Measurements from ENCODE around the gene ULK1.

Gene ULK1

DNA sequence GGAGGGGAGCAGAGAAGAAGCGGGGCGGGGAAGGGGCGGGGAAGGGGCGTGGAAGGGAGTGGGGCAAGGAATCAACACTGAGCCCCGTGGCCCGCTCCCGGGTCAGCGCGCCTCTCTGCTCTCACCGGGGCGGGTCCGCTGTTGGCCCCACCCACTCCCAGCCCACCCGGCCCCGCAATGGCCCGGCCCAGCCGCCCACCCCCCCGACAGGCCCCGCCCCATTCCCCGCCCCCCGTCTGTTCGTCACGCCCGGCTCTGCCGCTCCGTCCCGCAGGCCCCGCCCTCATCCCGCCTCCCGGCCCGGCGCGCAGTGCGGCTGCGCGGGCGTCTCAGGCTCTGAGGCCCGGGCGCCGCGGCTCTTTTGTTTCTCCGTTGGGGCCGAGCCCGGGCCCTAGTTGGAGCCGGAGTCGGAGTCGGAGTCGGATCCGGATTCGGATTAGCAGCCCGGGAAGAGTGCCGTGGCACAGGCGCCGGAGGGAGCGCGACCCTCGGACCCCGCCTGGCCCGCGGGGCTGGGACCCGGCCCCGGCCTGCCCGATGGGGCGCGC lies at the start of gene ULK1:
Gene ULK1 (plus strand): TSS at position 310 of the 548 bp plus-strand sequence. CDS start 380 bp downstream, outside the sequence.
- DNase-seq, result peak; percentile 92

DNA sequence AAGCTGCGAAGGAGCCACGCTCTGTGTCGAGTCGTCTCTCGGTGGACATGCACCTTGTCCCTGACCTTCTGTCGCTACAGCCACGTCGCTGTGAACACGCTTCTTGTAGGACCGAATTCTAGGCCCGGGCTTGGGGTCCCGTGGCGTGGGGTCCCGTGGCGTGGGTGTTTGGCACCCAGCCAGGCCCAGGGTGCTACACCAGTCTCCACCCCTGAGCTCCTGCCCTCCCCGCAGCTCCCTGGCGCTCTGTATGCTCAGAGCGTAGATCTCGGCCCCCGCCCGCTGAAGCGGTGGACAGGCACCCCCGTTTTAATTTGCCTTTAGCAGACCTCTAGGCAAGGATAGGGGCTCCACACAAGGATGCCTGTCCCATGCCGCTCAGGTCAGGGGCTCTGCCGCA lies 49.8 kb upstream of the ULK1 start:
- DNase-seq, result no peak

DNA sequence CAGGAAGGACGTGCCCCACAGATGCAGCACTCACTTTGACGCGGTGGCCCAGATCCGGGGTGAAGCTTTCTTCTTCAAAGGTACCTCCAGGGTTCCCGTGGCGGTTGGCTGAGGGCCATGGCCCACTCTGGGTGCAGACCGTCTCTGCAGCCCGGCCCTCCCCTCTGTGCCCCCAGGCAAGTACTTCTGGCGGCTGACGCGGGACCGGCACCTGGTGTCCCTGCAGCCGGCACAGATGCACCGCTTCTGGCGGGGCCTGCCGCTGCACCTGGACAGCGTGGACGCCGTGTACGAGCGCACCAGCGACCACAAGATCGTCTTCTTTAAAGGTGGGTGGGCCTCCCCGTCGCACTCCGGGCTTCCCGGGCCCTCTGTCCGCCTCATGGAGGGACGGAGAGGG lies 49.3 kb upstream of the ULK1 start:
- DNase-seq, result no peak

DNA sequence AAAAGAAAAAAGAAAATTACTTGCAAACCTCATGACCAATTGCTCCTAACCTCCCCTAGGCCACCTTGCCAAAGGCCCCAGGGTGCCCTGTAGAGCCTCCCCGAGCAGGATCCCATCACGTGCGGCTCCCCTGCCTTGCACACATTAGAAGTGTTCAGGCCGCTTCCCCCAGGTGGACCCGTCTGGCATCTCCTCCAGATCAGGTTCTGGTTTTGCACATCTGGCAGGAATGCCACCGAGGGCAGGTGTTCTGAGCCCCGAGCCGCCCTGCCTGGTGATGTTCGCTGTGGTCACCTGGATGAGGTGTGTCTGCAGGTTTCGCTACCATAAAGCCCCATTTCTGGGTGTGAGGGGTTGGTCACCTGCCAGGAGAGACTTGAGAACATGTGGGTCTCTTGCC lies 47.0 kb upstream of the ULK1 start:
- DNase-seq, result no peak

DNA sequence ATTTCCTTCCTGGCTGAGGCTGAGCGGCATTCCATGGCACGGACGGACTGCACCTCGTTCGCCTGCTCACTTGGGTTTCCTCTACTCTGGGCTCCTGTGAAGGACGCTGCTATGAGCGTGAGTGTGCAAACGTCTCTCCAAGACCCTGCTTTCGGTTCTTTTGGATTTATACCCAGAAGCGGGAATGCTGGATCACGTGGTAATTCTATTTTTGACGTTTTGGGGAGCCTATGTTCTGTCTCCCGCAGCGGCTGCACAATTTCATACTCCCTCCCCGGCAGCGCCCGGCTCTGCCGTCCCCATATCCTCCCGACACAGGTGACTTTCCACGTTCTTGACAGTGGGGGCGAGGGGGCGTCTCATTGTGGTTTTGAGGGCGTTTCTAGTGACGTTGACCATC lies 45.7 kb upstream of the ULK1 start:
- DNase-seq, result no peak

DNA sequence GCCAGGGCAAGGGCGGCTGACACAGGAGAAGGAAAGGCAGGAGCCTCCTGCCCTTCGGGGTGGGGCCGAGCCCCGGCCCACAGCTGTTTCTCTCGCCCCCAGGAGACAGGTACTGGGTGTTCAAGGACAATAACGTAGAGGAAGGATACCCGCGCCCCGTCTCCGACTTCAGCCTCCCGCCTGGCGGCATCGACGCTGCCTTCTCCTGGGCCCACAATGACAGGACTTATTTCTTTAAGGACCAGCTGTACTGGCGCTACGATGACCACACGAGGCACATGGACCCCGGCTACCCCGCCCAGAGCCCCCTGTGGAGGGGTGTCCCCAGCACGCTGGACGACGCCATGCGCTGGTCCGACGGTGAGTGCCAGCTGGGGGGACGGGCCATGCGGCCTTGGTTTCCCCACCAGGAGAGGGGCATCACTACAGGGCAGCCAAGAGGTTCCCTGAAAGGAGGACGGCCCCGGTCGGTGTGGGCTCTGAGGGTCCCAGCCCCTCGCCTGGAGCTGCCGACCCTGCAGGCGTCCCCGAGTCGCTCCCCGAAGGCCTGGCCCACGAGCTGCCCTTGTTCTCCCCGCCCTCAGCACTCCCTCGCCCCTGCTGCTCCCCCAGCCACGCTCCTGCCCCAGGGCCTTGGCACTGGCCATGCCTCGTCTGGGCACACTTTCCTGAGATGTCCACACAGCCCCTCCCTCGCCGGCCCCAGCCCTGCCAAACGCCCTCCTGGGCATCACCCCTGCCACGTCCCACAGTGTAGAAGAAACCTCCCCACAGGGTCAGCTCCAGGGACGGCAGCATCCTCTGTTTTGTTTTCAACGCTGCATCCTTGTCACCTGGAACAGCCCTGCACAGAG lies 44.5 kb upstream of the ULK1 start:
- DNase-seq, result no peak

- no peak for DNase-seq
Measured at GRCh38 chr12:131850856-131851559, 43.4 kb upstream of the ULK1 start.

GRCh38 chr12:131851741-131852550 lies 42.5 kb upstream of the ULK1 start:
- DNase-seq, result no peak

DNA sequence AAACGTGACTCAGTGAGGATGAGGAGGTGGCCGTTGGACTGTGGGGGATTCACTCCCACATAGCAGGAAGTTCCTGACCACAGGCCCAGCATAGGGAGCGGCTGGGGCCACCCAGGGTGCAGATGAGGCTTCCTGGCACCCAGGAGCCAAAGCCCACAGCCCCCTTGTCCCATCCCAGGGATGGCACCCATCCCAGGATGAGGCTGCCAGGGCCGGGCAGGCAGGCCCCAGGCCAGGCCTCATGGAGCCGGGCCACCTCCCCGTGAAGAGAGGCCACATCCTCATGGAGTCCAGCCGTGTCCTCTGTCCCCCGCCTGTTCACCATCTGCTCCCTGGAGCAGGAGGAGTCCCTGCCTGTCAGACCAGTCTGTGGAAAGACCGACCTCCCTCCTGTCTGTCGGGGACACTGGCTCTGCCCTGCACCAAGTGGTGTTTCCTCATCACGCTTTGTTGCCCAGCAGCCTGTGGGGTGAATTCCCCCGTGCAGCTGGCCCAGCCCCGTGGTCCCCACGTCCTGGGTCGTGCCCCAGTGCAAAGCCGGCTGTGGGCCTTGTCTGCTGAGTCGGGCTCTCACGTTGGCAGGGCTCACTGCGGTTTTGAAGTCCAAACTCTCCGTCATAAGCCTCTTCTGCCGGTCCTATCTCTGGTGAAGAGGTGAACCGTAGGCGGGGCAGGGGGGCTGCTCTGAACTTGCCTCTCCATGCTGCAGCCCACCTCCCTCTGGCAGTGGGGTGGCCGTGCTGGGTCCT lies 41.7 kb upstream of the ULK1 start:
- no peak for DNase-seq

- no peak for DNase-seq
Measured at GRCh38 chr12:131853832-131854797, 40.3 kb upstream of the ULK1 start.

- no peak for DNase-seq
Measured at GRCh38 chr12:131854861-131855476, 39.5 kb upstream of the ULK1 start.

GRCh38 chr12:131855521-131856142 lies 38.8 kb upstream of the ULK1 start:
- no peak for DNase-seq

DNA sequence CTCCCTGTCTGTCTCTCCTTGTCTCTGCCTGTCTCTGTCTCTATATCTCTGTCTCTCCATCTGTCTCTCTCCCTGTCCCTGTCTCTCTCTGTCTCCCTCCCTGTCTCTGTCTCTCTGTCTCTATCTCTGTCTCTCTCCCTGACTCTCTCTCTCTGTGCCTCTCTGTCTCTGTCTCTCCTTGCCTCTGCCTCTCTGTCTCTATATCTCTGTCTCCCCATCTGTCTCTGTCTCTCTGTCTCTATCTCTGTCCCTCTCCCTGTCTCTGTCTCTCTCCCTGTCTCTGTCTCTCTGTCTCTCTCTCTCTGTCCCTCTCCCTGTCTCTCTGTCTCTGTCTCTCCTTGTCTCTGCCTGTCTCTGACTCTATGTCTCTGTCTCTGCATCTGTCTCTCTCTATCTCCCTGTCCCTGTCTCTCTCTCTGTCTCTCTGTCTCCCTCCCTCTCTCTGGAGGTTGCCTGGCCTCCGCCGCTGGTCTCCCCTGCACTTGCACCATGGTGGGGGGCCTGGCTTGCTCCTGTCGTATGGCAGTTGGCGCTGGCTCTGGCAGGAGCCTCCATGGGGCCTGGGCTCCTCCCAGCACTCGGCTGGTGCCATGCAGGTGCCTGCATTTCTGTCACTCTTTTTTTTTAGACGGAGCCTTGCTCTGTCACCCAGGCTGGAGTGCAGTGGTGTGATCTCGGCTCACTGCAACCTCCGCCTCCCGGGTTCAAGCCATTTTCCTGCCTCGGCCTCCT lies 37.9 kb upstream of the ULK1 start:
- no peak for DNase-seq

DNA sequence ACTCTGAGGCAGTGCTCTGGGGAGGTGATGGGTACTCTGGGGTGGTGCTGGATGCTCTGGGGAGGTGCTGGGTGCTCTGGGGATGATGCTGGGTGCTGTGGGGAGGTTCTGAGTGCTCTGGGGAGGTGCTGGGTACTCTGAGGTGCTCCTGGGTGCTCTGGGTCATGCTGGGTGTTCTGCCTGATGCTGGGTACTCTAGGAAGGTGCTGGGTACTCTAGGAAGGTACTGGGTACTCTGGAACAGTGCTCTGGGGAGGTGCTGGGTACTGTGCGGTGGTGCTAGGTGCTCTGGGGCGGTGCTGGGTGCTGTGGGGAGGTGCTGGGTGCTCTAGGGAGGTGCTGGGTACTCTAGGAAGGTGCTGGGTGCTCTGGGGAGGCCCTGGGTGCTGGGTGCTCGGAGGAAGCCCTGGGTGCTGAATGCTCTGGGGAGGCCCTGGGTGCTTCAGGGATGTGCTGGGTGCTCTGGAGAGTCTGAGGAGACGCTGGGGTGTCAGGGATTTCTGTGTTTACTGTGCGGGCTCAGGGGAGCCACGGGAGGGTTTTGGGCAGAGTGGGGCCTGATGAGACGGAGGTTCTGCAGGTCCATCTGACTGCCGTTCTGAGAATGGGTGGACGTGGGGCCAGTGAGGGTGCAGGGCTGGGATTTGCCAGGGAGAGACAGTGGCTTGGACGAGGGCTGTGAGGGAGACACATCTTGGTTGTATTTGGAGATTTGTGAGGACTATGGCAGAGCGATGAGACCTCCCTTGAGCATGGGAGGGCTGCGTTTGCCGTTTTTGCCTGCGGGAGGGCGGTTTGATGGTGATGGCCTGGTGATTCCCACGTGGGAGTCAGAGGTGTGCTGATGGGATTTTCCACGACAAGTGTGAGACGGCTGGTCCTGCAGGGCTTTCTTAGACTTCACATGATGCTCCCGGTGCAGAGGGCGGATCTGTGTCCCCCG lies 36.2 kb upstream of the ULK1 start:
- DNase-seq, result no peak

DNA sequence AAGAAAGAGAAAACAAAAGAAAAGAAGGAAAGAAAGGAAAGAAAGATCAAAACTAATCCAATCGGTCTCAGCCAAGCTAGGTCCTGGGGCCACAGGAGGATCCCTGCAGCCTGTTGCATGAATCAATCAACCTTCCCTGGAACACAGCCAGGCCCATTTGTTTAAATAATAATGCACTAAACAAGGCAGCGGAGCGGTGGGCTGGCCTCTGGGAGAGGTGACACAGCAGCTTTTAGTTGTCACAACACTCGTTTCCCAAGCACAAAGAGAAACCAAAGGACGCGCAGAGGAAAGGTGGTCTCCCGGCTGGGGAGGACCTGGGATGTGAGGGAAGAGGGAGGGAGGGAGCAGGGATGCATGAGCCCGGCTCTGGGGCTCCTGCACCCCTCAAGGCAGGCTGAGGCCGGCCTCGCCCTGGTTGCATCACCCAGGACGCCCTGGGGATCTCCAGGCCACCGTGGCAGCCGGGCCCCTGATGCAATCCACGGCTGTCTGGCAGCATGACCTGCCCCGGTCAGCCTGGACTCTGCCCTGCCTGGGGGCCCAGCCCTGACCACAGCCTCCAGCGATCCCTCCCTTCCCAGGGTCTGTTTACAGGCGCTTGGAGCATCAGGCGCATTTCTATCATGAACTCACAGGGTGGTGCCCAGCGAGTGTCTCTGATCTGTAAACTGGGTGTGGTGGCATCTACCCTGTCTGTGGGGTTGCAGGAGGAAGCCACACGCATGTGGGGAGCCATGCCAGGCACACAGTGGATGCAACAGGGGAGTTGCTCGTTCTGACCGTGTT lies 33.8 kb upstream of the ULK1 start:
- DNase-seq, result no peak

DNA sequence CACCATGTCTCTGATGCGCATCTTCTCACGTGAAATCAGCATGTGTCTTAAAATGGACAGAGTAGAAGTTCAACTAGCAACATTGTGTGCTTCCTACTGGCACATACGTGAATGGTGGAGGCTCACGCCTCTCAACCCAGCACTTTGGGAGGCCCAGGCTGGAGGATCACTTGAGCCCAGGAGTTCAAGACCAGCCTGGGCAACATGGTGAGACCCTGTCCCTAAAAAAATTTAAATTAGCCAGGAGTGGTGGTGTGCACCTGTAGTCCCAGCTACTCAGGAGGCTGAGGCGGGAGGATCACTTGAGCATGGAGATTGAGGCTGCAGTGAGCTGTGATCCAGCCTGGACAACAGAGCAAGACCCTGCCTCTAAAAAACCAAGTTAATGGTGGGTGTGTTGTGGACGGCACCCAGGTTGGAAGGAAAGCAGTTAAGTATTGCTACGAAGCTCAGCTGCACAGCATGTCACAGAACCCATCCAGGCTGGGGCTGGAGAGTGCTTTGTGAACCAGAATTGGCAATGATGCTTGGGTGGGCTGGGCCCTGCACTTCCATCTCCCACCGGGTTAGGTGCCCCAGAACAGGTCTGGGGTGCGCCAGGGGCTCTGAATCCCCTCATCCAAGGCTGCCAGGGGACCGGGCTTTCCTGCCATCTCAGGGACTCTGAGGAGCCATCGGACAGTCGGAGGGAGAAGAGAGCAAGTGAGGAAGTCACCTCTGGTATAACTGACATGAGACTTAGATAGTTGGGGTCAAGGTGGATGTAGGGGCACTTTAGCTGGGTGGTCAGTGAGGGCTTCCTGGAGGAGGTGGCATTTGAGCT lies 33.0 kb upstream of the ULK1 start:
- DNase-seq, result no peak

- DNase-seq, result no peak
Measured at GRCh38 chr12:131862084-131862441, 32.4 kb upstream of the ULK1 start.
